AG09309 (cell line): ENCODE measurements around the gene TRIM2.

Experiments
- DNase-seq: peaks from one replicate; pipeline ENCODE4 v3.0.0-alpha.2; 2010; ENCODE audit warnings: low read depth
- H3K4me3 ChIP-seq: 2 replicates; pipeline ENCODE4 v1.5.1; 2011; ENCODE audit warnings: mild to moderate bottlenecking, low read depth, low read length, moderate library complexity; ENCODE audit not compliant: control insufficient read depth
- TF ChIP-seq, protein P1 (sequence below): IDR thresholded peaks from 2 replicates; pipeline ENCODE4 v1.5.1; 2011; ENCODE audit warnings: mild to moderate bottlenecking, low read depth, low read length, inconsistent platforms; ENCODE audit not compliant: insufficient read depth, control insufficient read depth; ENCODE audit errors: missing control alignments

TRIM2 gene

DNA sequence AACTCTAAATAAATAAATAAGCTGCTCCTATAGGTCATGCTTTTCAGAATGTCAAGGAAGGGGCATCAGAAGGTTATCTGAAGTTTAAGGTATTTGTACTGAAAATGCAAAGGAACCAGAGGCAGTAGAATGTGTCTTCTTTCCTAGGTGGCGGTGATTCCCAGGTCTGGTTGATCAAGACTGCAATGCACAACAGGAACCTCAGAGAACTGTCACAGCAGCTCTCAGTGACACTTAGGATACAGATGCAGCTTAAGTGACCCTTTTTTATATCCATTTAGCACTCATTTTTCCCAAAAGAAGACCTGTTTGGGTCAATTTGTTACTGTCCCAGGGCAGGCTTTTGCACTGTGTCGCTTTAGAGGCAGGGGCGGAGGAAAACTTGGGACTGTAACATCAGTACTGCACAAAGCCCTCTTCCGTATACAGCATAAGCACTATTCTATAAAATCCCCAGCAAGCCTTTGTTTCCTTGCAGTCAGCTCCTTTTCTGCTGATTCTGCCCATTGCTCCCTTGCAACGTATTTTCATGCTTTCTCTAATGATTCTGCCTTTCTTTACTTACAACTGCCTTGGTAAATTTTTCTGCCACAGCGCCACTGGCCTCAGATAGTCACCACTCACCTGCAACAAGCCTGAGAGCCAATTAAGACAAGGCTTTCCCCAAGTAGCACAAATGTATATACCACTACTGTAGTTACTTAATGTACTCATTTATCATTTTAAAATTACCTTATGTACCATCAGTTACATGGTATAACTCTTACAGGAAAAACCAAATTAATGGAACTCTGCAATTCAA lies 138.7 kb downstream of the TRIM2 start:
- TF ChIP-seq, protein P1, sequence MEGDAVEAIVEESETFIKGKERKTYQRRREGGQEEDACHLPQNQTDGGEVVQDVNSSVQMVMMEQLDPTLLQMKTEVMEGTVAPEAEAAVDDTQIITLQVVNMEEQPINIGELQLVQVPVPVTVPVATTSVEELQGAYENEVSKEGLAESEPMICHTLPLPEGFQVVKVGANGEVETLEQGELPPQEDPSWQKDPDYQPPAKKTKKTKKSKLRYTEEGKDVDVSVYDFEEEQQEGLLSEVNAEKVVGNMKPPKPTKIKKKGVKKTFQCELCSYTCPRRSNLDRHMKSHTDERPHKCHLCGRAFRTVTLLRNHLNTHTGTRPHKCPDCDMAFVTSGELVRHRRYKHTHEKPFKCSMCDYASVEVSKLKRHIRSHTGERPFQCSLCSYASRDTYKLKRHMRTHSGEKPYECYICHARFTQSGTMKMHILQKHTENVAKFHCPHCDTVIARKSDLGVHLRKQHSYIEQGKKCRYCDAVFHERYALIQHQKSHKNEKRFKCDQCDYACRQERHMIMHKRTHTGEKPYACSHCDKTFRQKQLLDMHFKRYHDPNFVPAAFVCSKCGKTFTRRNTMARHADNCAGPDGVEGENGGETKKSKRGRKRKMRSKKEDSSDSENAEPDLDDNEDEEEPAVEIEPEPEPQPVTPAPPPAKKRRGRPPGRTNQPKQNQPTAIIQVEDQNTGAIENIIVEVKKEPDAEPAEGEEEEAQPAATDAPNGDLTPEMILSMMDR = no peak
- DNase-seq = no peak
- no peak overlapping the region for H3K4me3 ChIP-seq

DNA sequence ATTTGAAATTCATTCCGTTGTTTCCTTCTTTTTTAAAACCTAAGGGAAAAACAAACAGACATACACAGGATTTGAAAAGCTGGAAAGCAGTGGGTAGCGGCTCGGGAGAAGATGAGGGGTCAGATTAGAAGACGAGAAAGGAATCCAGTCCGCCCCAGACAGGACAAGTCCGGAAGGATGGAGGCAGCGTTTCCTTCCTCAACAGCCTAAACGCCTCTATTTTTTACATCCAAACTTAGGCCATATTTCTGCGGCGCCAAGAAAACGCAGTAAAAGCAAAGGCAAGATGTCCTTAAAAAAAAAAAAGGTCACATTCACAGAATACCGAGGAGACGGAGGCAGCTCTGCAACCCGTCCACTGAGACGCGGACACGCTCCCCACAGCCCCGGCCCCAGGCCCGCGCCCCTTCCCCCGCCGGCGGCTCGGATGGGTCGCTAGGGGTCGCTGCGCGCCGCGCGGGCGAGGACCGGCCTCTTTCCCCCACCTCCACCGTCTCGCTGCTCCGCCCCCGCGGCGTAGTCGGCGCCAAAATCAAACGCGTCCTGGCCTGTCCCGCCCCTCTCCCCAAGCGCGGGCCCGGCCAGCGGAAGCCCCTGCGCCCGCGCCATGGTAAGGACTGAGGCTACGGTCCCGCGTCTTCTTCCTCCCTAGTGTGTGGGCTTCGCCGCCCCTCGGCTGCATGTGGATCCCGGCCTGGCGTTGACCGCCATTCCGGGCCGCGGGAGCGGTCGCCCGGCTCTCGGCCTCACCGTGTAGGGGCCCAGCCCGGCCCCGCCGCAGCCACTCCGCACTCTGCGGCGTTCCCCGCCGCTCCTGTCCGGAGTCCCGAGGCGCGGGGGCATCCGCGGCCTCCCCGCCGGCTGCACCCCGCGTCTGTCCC lies 140.1 kb downstream of the TRIM2 start, which contains the start of gene MND1:
Gene MND1, plus strand, starts transcription at position 558 of the 881 bp plus-strand sequence. Its CDS starts 50 bp downstream, at position 608.
- TF ChIP-seq, protein P1 = peak; percentile 66
- DNase-seq = no peak
- peak within 1 kb of the TSS; percentile 58 for H3K4me3 ChIP-seq

DNA sequence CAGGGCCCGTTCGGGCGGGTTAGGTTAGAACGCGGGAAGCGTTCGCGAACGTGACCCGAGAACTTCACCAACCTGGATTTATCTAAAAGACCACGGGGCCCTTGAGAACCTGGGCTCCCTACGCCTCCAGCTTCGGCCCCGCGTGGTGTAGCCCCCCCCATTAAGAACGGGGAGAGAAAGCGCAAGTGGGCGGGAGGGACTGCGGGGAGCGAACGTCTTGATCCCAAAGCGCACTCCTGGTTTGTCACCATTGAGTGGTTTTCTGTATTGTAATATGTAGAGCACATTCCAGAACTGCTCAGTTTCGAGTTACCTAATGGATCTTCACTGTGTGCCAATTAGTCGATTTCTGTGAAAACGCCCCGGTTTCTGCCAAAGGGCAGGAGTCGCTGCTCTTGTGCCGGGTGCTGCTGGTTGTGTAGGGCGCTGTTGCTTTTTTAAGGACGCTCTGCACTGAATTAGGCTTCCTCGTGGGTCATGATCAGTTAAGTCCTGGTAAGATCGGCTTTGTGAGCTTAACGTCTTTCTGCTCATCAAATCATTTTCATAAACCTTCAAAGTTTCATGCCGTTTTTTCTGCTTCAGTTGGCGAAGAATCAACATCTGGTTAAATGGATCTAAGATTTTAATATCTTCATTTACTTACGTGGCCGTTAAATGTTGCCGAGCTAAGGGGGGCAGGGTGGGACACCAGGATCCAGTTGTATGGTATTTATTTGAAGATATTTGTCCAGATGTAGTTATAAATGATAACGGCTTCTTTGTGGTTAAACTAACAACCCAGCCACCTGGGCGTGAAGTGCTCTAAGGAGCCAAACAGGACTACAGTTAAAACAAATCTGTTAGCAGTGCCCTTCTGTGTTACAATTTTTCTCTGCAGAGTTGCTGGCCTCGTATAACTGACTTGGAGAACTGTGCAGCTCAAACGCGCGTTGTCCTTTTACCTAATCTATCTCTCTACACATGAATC lies 141.1 kb downstream of the TRIM2 start:
- TF ChIP-seq, protein P1 = peak; percentile 2
- DNase-seq = no peak
- H3K4me3 ChIP-seq = peak overlapping the region; percentile 58

DNA sequence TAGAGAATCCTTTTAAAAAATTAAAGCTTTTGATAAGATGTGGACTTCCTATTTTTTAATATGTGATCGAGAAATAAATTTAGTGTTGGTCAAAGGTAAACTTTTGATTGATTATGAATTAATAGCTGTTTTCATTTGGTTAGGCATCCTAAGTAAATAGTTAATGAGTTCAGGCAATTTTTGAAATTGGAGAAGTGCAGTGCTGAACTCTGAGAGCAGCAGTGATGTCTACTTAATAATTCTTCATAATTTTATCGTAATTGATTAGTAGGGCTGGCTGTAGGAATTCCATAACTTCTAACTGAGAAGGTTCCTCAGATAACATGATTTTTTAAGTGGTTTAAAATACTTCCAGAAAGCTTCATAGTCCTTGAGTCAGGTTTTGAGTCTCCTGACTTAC lies 141.8 kb downstream of the TRIM2 start:
- no peak overlapping the region for H3K4me3 ChIP-seq
- DNase-seq = no peak
- TF ChIP-seq, protein P1 = no peak

DNA sequence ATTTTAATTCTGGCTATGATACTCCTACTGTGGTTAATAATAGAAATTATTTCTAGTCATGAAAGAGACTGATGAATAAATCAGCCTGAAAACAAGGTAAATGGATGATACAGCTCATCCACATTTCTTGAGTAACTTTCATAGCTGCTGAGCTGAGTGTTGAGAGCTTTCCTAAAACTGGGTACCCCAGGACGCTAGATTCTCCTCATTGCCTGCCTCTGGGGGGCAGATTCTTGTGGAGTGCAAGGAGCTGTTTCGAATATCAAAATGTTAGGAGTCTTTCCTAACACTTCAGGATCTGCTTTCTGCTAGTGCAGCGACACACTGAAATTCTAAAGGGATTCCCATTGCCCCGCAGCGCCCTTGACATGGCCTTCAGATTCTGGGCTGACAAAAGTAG lies 142.3 kb downstream of the TRIM2 start:
- TF ChIP-seq, protein P1 = no peak
- H3K4me3 ChIP-seq = no peak overlapping the region
- no peak for DNase-seq

DNA sequence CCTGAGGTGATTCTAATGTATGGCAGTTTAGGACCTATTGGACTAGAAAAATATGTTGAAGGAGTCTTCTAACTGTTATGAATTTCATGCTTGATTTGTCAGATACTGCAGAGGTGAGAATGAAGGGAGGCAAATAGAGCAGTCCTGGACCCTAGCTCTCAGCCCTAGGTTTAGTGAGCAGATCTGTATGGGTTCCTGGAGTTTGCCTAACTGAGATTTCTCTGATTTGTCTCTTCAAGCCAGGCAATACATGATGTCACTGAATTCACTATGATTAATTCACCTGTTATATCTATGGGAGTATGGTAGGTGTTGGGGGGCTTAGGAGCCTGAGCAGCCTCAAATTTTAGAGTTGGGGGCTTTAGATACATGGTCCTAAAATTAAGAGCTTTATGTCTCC lies 142.9 kb downstream of the TRIM2 start:
- TF ChIP-seq, protein P1 = no peak
- no peak for DNase-seq
- H3K4me3 ChIP-seq = no peak overlapping the region
